ENCODE measurements around the gene MIB1. TPM values are rescaled to one million over a fixed set of nuclear protein-coding genes. Genes with fewer than 3 reads are reported as not detected.

The MIB1 gene
- total and polyA plus RNA-seq, 9 of the 15 experiments (the other 6 are each of a cell fraction or from before 2014, with no cell fraction given) = 7.2 to 43.8 (median 23.2) TPM

DNA sequence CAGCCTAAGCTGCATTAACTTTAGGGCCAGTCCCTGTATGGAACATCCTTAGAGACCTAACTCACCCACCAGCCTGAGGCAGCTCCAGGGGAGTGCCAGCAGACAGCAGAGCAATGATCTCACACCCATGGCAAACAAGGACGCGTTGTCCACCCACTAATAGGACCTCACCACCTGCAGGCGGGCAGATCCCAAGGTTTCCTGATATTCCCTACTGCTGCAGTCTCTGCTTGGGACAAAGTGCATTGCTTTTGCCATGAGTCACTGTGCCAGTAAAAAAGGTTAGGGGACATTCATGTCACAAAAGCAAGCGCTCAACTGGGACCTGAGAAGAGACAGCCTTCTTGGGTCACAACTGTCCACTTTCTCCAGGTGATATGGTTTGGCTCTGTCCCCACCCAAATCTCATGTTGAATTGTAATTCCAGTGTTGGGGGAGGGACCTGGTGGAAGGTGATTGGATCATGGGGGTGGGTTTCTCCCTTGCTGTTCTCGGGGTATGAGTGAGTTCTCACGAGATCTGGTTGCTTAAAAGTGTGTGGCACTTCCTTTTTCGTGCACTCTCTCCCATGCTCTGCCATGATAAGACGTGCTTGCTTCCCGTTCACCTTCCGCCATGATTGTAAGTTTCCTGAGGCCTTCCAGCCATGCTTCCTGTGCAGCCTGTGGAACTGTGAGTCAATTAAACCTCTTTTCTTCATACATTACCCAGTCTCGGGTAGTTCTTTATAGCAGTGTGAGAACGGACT, 160.2 kb downstream of the MIB1 start (continued):
- TF ChIP-seq, protein P1, sequence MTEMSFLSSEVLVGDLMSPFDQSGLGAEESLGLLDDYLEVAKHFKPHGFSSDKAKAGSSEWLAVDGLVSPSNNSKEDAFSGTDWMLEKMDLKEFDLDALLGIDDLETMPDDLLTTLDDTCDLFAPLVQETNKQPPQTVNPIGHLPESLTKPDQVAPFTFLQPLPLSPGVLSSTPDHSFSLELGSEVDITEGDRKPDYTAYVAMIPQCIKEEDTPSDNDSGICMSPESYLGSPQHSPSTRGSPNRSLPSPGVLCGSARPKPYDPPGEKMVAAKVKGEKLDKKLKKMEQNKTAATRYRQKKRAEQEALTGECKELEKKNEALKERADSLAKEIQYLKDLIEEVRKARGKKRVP (CRISPR knock-in tag; IDR thresholded peaks at IDR 0.05) = no peak
- no peak for TF ChIP-seq GATAD2B (IDR thresholded peaks at IDR 0.05; ENCODE audit: borderline replicate concordance)
- TF ChIP-seq C11orf30 (IDR thresholded peaks at IDR 0.05; ENCODE audit: low read depth) = no peak
- no peak for TF ChIP-seq POLR3G (IDR thresholded peaks at IDR 0.05; ENCODE audit: extremely low read depth, insufficient read length, insufficient replicate concordance)
- TF ChIP-seq ZNF584 (CRISPR knock-in tag; IDR thresholded peaks at IDR 0.05; ENCODE audit: low read depth) = no peak
- TF ChIP-seq, protein P2, sequence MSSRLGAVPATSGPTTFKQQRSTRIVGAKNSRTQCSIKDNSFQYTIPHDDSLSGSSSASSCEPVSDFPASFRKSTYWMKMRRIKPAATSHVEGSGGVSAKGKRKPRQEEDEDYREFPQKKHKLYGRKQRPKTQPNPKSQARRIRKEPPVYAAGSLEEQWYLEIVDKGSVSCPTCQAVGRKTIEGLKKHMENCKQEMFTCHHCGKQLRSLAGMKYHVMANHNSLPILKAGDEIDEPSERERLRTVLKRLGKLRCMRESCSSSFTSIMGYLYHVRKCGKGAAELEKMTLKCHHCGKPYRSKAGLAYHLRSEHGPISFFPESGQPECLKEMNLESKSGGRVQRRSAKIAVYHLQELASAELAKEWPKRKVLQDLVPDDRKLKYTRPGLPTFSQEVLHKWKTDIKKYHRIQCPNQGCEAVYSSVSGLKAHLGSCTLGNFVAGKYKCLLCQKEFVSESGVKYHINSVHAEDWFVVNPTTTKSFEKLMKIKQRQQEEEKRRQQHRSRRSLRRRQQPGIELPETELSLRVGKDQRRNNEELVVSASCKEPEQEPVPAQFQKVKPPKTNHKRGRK (tag; IDR thresholded peaks at IDR 0.05) = no peak

DNA sequence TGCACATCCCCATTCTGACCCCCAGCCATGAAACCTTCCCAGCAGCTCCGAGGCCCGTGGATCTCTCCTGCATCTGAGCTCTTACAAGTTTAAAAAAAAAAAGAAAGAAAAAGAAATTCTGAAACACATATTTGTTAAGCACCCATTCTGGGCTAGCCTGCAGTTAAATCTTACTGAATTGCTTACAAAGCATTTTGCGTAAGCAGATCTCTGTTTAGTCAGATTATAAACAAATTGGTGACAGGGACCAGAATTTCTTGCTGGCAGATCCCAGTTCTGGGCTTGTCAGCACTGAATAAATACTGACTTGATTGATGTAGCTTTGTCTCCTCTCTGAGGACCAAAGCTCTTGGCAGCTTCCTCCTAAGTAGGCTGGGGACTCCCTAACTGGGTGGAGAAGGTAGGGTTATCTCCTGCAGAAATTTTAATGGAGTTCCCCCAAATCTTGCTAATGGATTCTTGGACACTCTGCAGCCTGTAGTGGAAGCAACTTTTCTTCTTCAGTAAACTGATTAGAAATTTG, 160.9 kb downstream of the MIB1 start:
- Histone ChIP-seq H3K9me3 (replicated peaks; ENCODE audit: control insufficient read depth, insufficient read depth, low read depth, low read length) (no peaks in the 10 kb centered on the region), H3K9ac (ENCODE audit: insufficient read depth in 1 of 2, low read depth in 2 of 2, low read length in 2 of 2) (no peak overlapping the region), H3K9me1 (ENCODE audit: control insufficient read depth, insufficient read depth, low read length) (no peaks in the 10 kb centered on the region), H3K27ac (ENCODE audit: extremely low read depth, low read depth, low read length) (no peak overlapping the region), H3K4me3 (no peak overlapping the region), H3K27me3 (ENCODE audit: control insufficient read depth in 2 of 2, insufficient read depth in 2 of 2, low read length in 2 of 2) (peaks cover 4 to 9% of the 10 kb centered on the region in 2 experiments; a peak in 3 of 5 replicates), H3K4me1 (replicated peaks in 1 of 2; ENCODE audit: control insufficient read depth in 2 of 2, insufficient read depth in 2 of 2, low read length in 2 of 2) (peaks cover 0 to 6% of the 10 kb centered on the region in 2 experiments; a peak in 2 of 5 replicates), H3K36me3 (ENCODE audit: control insufficient read depth, insufficient read depth, low read length) (no peaks in the 10 kb centered on the region), H3K79me2 (ENCODE audit: control insufficient read depth, insufficient read depth, low read length) (no peaks in the 10 kb centered on the region), H3K4me2 (ENCODE audit: insufficient read depth, low read length) (no peak overlapping the region), H4K20me1 (replicated peaks; ENCODE audit: control insufficient read depth, insufficient read depth, low read length) (no peaks in the 10 kb centered on the region), H2AFZ (ENCODE audit: low read depth, low read length) (peak overlapping the region; percentile 47)
- in situ Hi-C loops (cut with MboI) (loop anchor here (25.0 kb wide), 1 partner anchor 661 kb away; no protein-coding TSS in a partner anchor), intact Hi-C loops (cut with micrococcal nuclease) (no loop called here)
- ChIA-PET CTCF (ENCODE audit: low intra/inter-chr PET ratio) (no interaction called here), POLR2A (interaction anchor here (0.6 to 0.9 kb wide), 3 partner anchors 10 to 286 kb away, joined by 3 read pairs; no protein-coding TSS in a partner anchor)
- WGBS (ENCODE audit: insufficient coverage, low coverage, missing lambda C conversion rate) = 5% methylated on average over 3 of the region's 3 CpGs
- DNase-seq (ENCODE audit: extremely low read depth in 1 of 4, low spot score in 3 of 4) = no peak
- ATAC-seq = no peak
- TSS peak; percentile 84 for BruUV-seq (replicated peaks)
- no peak for FAIRE-seq
- TF ChIP-seq MAFF (IDR thresholded peaks at IDR 0.05; ENCODE audit: low read length) = 0 out of 2 replicates have a peak, but pooled peaks have one; percentile 37
- peak; percentile 30 for TF ChIP-seq C11orf30 (IDR thresholded peaks at IDR 0.05; ENCODE audit: low read depth)
- no peak for TF ChIP-seq PURB (CRISPR knock-in tag; IDR thresholded peaks at IDR 0.05; ENCODE audit: low read depth)
- peak; percentile 67 for TF ChIP-seq ZNF316 (IDR thresholded peaks at IDR 0.05)
- TF ChIP-seq, protein P3, sequence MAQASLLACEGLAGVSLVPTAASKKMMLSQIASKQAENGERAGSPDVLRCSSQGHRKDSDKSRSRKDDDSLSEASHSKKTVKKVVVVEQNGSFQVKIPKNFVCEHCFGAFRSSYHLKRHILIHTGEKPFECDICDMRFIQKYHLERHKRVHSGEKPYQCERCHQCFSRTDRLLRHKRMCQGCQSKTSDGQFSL (CRISPR knock-in tag; IDR thresholded peaks at IDR 0.05) = no peak
- TF ChIP-seq, protein P3 (tag; IDR thresholded peaks at IDR 0.05) = no peak
- peak; percentile 27; the same call in 1 of the 2 replicates for TF ChIP-seq MAFG (tag; conservative IDR thresholded peaks at IDR 0.05)
